ENCODE results near the gene PCSK5.
"Not testable (repeated sequence)": the region's sequence is repeated elsewhere in the genome, so short reads cannot be mapped to it uniquely, and the experiment has no call there.

DNA sequence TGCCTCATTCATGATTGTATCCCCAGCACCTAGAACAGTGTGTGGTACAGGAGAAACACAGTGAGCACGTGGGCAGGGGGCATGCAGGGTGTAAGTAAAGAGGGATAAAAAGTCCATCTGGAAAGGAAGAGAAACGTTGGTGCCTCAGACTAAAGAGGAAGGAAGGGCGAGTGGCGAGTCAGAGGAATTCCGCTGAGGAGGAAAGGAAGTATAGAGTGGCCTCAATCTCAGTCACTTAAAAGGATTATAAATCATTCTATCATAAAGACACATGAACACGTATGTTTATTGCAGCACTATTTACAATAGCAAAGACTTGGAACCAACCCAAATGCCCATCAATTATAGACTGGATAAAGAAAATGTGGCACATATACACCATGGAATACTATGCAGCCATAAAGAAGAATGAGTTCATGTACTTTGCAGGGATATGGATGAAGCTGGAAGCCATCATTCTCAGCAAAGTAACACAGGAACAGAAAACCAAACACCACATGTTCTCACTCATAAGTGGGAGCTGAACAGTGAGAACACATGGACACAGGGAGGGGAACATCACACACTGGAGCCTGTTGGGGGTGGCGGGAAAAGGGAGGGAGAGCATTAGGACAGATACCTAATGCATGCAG lies 10.5 kb downstream of the PCSK5 start:
- not testable (repeated sequence) for TF ChIP-seq SP1 (IDR thresholded peaks at IDR 0.05)
- TF ChIP-seq, protein P1, sequence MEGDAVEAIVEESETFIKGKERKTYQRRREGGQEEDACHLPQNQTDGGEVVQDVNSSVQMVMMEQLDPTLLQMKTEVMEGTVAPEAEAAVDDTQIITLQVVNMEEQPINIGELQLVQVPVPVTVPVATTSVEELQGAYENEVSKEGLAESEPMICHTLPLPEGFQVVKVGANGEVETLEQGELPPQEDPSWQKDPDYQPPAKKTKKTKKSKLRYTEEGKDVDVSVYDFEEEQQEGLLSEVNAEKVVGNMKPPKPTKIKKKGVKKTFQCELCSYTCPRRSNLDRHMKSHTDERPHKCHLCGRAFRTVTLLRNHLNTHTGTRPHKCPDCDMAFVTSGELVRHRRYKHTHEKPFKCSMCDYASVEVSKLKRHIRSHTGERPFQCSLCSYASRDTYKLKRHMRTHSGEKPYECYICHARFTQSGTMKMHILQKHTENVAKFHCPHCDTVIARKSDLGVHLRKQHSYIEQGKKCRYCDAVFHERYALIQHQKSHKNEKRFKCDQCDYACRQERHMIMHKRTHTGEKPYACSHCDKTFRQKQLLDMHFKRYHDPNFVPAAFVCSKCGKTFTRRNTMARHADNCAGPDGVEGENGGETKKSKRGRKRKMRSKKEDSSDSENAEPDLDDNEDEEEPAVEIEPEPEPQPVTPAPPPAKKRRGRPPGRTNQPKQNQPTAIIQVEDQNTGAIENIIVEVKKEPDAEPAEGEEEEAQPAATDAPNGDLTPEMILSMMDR (IDR thresholded peaks at IDR 0.05; ENCODE audit: low read depth, low read length, missing input control): not testable (repeated sequence)
